Sciatic nerve (tissue), 2 donors: Measurements from ENCODE around the gene ZNF814. TPM values are rescaled to one million over a fixed set of nuclear protein-coding genes. Genes with fewer than 3 reads are reported as not detected.
"Not testable (repeated sequence)": the region's sequence is repeated elsewhere in the genome, so short reads cannot be mapped to it uniquely, and the experiment has no call there.

Experiments
- ATAC-seq: fragments of 200-7000 bp; cut with Tn5 transposase; one replicate; pipeline ENCODE4 v1.9.1; 2020; ENCODE audit warnings: mild to moderate bottlenecking, moderate library complexity
- DNase-seq: peaks from one replicate; pipeline ENCODE4 v3.0.0-alpha.2; 2020; ENCODE audit warnings: low spot score
- intact Hi-C: fragments of 100-400 bp; cut with DNase I; formaldehyde crosslinking; loops from one replicate; pipeline ENCODE4 v1.14.2; 2022
- total RNA-seq: library from RNA; stranded (reverse); fragmentation: NEBNext Ultra II Directional; extraction: Animal tissue kit (Norgen Biotek cat#: 25700); gene quantifications from one replicate; pipeline ENCODE4 v1.2.1, GENCODE V29; 2021
- donor health status: DM: no; HTN: no; CAD: no.
- donor health status: DM: no; HTN: no; CAD: no.

Gene ZNF814
- total RNA-seq, result 10.2 TPM

GRCh38 chr19:57888560-57889231 is at the start of gene ZNF814:
Gene ZNF814 (minus strand): TSS chr19:57889037. CDS start chr19:57888802, 235 bp downstream.
- DNase-seq (peak; percentile 65), ATAC-seq (peak; percentile 87)
- intact Hi-C loops, result no loop called here

DNA sequence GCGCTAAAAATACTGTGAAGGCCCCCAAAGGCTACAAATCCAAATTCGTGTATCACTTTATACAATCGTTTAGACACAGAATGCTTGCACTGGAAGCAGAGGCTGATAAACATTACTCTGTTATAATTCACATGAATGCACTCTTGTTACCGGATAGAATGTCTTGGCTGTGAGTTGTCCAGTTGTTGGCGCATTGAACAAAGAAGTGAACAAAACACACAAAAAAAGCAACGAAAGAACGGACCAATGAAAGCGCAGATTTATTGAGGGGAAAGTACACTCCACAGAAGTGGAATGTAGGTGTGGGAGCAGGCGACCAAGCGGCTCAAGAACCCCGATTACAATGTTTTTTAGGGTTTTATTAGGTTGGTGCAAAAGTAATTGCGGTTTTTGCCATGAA is 46.9 kb upstream of the ZNF814 start:
- intact Hi-C loops, result no loop called here
- no peak for DNase-seq
- no peak for ATAC-seq

DNA sequence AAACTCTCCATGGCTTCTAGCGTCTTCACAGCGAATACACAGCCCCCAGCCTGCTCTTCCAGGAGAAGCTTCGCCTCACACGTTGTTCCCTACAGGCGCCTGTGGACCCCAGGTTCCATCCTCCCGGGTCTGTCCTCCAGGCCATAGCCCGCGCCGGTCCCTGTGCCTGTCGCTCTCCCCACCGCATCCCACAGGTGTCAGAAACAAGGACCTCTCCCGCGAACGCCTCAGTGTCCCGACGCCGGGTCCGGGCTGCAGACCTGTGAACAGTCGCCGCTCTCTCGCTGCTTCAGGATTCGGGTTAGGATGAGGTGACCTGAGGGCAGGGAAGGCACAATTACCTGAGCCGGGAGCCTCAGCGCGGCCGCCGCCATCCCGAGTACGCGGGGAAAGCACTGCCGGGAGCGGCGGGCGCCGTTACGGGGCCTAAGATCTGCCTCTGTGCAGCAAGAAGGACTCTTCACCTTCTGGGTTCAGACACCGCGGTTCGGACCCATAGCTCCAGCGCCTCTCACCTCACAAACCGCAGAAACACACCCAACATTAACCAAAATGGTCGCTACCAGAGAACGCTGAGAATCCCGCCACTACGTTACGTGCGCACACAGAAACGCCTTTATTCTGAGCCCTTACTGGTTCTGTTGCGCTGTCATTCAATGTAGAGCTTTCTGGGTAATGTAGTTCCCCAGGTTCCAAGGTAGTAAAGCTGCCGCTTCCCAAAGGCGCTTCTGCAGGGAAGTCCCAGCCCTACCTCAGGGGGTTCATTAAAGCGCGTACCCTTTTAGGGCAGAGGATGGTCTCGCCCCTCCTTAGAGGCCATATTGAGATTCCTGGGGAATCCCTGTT is 46.2 kb upstream of the ZNF814 start, which contains the start of gene ZNF418:
ZNF418 (minus strand) TSS at position 583 of the 846 bp plus-strand sequence. CDS start 1,580 bp downstream, outside the sequence.
- ATAC-seq (peak; percentile 99), DNase-seq (peak; percentile 57)
- intact Hi-C loops, result no loop called here

GRCh38 chr19:57927587-57927986 is 38.8 kb upstream of the ZNF814 start:
- intact Hi-C loops, result no loop called here
- ATAC-seq, result no peak
- no peak for DNase-seq

DNA sequence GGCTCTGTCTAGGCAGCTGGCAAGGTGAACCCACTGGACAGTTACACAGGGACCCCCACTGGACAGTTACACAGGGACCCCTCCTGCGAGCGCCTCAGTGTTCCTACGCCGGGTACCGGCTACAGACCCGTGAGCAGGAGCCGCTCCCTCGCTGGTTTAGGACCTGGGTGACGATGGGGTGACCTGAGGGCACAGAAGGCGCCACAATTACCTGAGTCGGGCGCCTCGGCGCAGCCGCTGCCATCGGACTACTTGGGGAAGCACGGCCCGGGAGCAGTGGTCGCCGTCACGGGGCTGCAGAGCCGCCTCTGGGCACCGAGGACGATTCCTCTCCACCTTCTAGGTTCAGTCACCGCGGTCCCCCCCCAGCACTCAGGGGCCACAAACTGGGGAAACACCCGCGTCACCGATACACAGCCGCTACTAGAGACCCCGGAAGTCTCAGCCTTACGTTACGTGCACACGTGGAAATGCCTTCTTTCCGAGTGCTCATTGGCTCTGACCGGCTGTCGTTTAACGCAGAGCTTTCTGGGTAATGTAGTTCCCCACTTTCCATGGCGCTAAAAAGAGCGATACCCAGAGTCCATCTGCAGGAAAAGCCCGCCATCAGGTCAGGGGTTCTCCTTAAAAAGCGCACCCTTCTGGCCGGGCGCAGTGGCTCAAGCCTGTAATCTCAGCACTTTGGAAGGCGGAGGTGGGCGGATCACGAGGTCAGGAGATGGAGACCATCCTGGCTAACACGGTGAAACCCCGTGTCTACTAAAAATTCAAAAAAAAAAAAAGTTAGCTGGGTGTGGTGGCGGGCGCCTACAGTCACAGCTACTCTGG is 27.5 kb upstream of the ZNF814 start, which contains the start of gene ZNF417:
ZNF417 (minus strand) TSS at position 425 of the 828 bp plus-strand sequence; CDS start at position 244, 181 bp downstream.
- ATAC-seq (peak; percentile 100), DNase-seq (peak; percentile 83)
- intact Hi-C loops, result loop anchor here (5.0 kb wide), 1 partner anchor 1489 kb away; no protein-coding TSS in a partner anchor

GRCh38 chr19:57914531-57914930 is 25.7 kb upstream of the ZNF814 start:
- intact Hi-C loops, result no loop called here
- DNase-seq (no peak), ATAC-seq (no peak)

DNA sequence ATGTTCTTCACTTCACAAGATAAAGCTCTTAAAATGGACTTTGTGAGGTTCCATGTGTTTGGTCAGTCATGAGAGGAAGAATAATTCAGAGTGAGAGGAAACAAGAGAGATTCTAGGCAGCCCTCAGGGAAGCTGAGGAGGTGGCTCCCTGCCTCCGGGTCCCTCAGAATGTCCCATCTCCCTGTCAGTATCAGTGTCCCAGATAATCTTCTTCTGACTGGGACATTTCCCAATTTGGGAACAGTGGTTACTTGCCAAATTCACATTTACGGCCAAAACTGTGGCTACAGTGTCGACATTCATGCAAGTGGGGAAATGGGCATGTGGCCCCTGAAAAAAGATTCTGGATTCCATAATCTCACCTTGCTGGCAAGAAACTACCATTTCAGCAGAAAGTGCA is 18.6 kb upstream of the ZNF814 start:
- DNase-seq, result no peak
- no peak for ATAC-seq
- intact Hi-C loops, result no loop called here

DNA sequence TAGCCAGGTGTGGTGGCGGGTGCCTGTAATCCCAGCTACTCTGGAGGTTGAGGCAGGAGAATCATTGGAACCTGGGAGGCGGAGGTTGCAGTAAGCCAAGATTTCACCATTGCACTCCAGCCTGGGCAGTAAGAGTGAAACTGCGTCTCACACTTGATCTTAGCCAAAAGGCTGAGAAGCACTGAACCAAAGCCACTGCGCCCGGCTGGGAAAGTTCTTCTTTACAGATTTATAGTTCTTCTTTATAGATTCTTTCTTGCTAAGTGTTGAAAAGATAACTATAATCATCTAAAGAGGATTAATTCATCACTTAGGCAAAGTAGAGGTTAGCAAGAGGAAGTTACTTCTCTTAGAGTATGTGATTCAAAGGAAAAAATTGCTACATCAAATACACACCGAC is 16.4 kb upstream of the ZNF814 start:
- intact Hi-C loops, result no loop called here
- DNase-seq (no peak), ATAC-seq (no peak)

DNA sequence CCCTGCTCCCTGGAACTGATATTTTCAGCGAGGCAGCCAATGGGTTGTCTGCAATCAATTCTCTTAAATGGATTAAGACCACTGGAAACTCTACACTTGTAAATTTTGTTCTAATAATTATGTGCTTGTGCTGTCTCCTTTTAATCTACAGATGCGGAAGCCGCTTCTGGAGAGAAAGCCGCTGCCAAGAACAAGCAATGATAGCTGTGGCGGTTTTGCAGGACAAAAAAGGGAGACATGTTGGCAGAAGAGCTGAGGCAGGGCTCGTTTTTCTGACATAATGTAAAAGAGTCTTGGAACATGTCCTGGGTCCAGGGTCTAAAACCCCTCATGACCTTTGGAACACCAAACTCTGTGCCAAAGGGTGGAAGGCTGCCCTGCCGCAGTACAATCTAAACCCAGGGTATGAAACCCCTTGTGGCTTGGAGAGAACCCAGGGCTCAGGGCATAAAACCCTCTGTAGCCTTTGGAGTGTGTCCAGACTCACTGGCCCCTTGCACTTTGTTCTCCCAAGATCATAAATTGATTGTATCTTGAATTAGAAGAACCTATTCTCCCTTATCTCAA is 14.9 kb upstream of the ZNF814 start:
- DNase-seq, result no peak
- intact Hi-C loops, result no loop called here
- ATAC-seq, result no peak

- ATAC-seq, result no peak
- intact Hi-C loops, result no loop called here
- DNase-seq, result no peak
Measured at GRCh38 chr19:57900311-57900710, 11.5 kb upstream of the ZNF814 start.

DNA sequence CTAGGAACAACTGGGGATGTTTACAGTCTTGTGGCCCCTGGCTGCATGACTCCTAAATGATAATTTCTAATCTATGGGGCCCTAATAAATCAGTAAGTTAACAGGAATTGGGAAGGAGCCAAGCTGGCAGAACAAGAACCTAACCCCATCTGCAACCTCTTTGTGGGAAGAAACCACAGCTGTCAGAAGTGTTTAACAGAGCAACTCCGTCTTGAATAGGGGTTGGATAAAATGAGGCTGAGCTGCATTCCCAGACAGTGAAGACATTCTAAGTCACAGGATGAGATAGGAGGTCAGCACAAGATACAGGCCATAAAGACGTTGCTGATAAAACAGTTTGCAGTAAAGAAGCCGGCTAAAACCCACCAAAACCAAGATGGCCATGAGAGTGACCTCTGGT is 1.9 kb upstream of the ZNF814 start:
- DNase-seq, ATAC-seq, intact Hi-C loops: not testable (repeated sequence)

- ATAC-seq, result no peak
- no peak for DNase-seq
- intact Hi-C loops, result no loop called here
Measured at GRCh38 chr19:57888107-57888559, 704 bp downstream of the ZNF814 start.

DNA sequence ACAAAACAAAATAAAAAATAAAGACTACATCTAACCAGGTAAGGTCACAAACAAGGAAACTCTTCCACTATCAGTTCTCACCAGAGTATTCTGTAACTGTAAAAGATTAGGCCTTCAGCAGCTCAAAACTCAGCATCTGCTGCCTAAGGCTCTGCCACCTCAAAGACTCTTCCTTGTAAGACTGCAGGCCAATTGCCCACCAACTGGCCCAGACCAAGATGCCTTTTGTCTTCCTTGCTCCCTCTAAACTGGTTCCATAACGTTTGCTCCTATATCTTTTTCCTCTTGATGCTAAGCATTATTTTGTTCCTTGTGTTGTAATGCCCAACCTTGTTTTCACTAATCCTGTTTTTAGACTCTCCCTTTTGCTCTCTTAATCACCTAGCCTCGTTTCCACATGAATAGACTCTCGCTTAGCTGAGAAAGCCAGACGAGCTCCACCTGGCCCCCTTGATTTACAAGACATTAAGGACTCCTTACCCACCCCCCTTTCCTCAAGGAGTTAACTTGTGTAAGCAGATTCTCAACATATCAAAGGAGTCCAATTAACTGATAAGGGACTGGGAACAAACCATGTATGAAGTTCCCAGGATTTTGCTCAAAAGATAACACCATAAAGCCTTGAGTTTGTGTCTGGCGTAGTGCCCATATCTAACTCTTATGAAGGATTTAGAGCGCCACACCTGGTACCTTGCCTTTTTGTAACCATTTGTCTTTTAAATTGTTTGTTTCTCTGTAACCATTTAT is 1.5 kb downstream of the ZNF814 start:
- no peak for ATAC-seq
- DNase-seq, result no peak
- intact Hi-C loops, result no loop called here

DNA sequence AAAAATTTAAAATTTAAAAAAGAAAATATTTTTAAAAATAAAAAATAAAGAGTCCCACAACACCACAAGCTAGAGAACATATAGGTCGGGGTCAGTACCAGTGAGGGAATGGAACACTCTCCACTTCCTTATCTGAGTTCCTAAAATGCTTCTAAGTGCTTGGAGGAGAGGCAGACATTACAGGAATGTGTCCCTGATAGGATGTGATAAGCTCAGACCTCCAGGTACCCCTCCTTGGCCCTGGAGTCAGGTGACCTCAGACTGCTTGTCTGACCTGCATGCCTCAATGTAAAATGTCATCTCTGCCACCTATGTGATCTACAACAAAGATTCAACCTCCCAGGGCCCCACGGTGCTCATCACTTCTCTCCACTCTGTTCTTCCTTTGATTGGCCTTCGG is 2.8 kb downstream of the ZNF814 start:
- ATAC-seq (no peak), DNase-seq (no peak)
- intact Hi-C loops, result no loop called here

GRCh38 chr19:57873883-57874799 is 14.7 kb downstream of the ZNF814 start:
- ATAC-seq, intact Hi-C loops, DNase-seq: not testable (repeated sequence)

GRCh38 chr19:57872450-57872849 is 16.4 kb downstream of the ZNF814 start:
- no peak for DNase-seq
- ATAC-seq, result no peak
- intact Hi-C loops, result no loop called here

- DNase-seq (no peak), ATAC-seq (no peak)
- intact Hi-C loops, result no loop called here
Measured at GRCh38 chr19:57870225-57870624, 18.6 kb downstream of the ZNF814 start.
